HepG2 (cell line): ENCODE data around the gene HDLBP. TPM values are rescaled to one million over a fixed set of nuclear protein-coding genes. Genes with fewer than 3 reads are reported as not detected.
A peak's percentile ranks its signal among the peaks of the same experiment; 100 is the strongest.

Experiments used
- AHDC1 ChIP-seq: sonication (generic); formaldehyde crosslinking; IDR thresholded peaks from 2 replicates; pipeline ENCODE4 v1.5.1; 2020; ENCODE audit warnings: mild to moderate bottlenecking, missing genetic modification reagents, borderline replicate concordance
- ETV6 ChIP-seq: sonication (generic); formaldehyde crosslinking; conservative IDR thresholded peaks from 2 replicates; pipeline ENCODE4 v1.4.0; 2020; ENCODE audit warnings: missing genetic modification reagents
- FOXP1 ChIP-seq, 2 experiments: fragments of 450-650 bp in 1 of 2; IDR thresholded peaks; 2 replicates each; pipeline ENCODE4 v1.6.1; 2017 to 2018; ENCODE audit warnings: antibody characterized with exemption in 1 of 2
- GTF3A ChIP-seq: sonication (generic); formaldehyde crosslinking; conservative IDR thresholded peaks from 2 replicates; pipeline ENCODE4 v1.4.0; 2020; ENCODE audit warnings: mild to moderate bottlenecking, missing genetic modification reagents
- HOXA9 ChIP-seq: sonication (generic); formaldehyde crosslinking; IDR thresholded peaks from 2 replicates; pipeline ENCODE4 v1.8.1; 2022; ENCODE audit warnings: missing genetic modification reagents, mild to moderate bottlenecking, moderate library complexity, borderline replicate concordance
- ISL2 ChIP-seq: sonication (generic); formaldehyde crosslinking; IDR thresholded peaks from 2 replicates; pipeline ENCODE4 v1.5.0; 2020; ENCODE audit warnings: missing genetic modification reagents
- NPAS2 ChIP-seq: sonication (generic); formaldehyde crosslinking; IDR thresholded peaks from 2 replicates; pipeline ENCODE4 v1.8.0; 2022; ENCODE audit warnings: mild to moderate bottlenecking, missing genetic modification reagents, borderline replicate concordance
- SMYD3 ChIP-seq: sonication (generic); formaldehyde crosslinking; IDR thresholded peaks from 2 replicates; pipeline ENCODE4 v1.8.1; 2023; ENCODE audit warnings: mild to moderate bottlenecking, missing genetic modification reagents
- SPEN ChIP-seq: sonication (generic); formaldehyde crosslinking; IDR thresholded peaks from 2 replicates; pipeline ENCODE4 v1.5.1; 2020; ENCODE audit warnings: low read depth, mild to moderate bottlenecking, missing genetic modification reagents
- ZNF33A ChIP-seq: sonication (generic); formaldehyde crosslinking; IDR thresholded peaks from 2 replicates; pipeline ENCODE4 v1.5.1; 2020; ENCODE audit warnings: missing genetic modification reagents, mild to moderate bottlenecking, moderate library complexity, borderline replicate concordance
- ZNF44 ChIP-seq: sonication (generic); formaldehyde crosslinking; IDR thresholded peaks from 2 replicates; pipeline ENCODE4 v1.5.1; 2020; ENCODE audit warnings: mild to moderate bottlenecking, missing genetic modification reagents
- ZNF781 ChIP-seq: sonication (generic); formaldehyde crosslinking; IDR thresholded peaks from 2 replicates; pipeline ENCODE4 v1.5.1; 2020; ENCODE audit warnings: borderline replicate concordance, mild to moderate bottlenecking, missing genetic modification reagents; ENCODE audit errors: not compliant biosample characterization
- ZSCAN29 ChIP-seq: sonication (generic); formaldehyde crosslinking; conservative IDR thresholded peaks from 2 replicates; pipeline ENCODE4 v1.4.0; 2020; ENCODE audit warnings: mild to moderate bottlenecking, missing genetic modification reagents
- polyA plus RNA-seq, 8 experiments: library from polyadenylated mRNA; depleted of rRNA in 3 of 8; stranded (reverse) in 7 of 8; unstranded in 1 of 8; fragments of >200 nt; fragmentation: Illumina TruSeq in 4 of 8; extraction: Trizol in 4 of 8; gene quantifications; 2 replicates each; pipeline versions ENCODE4 v1.2.1 to v1.2.3, GENCODE V29; 2011 to 2016; ENCODE audit warnings: low read depth in 4 of 8, missing spikeins in 1 of 8, mixed read lengths in 1 of 8; ENCODE audit not compliant: insufficient read depth in 1 of 8
- total RNA-seq, 5 experiments: library from RNA; depleted of rRNA; stranded (reverse); fragments of >200 nt; fragmentation: Illumina TruSeq; extraction: Trizol; gene quantifications; 2 replicates each; pipeline ENCODE4 v1.2.3, GENCODE V29; 2016; ENCODE audit warnings: low read depth in 1 of 5
- TF ChIP-seq, protein P1 (sequence below): sonication (generic); formaldehyde crosslinking; IDR thresholded peaks from 2 replicates; pipeline ENCODE4 v1.9.0; 2021; ENCODE audit warnings: missing genetic modification reagents, mild to moderate bottlenecking, borderline replicate concordance
- TF ChIP-seq, protein P2 (sequence below): sonication (generic); formaldehyde crosslinking; conservative IDR thresholded peaks from 2 replicates; pipeline ENCODE4 v1.8.1; 2023; ENCODE audit warnings: missing genetic modification reagents
- TF ChIP-seq, protein P3 (sequence below): sonication (generic); formaldehyde crosslinking; IDR thresholded peaks from 2 replicates; pipeline ENCODE4 v1.4.0; 2020; ENCODE audit warnings: missing genetic modification reagents
- TF ChIP-seq, protein P4 (sequence below): sonication (generic); formaldehyde crosslinking; IDR thresholded peaks from 2 replicates; pipeline ENCODE4 v1.4.0; 2020; ENCODE audit warnings: missing genetic modification reagents

HDLBP gene
- total and polyA plus RNA-seq, 2 of the 13 experiments (the other 11 are each of a cell fraction or from before 2014, with no cell fraction given), result 464 to 707 TPM

GRCh38 chr2:241351640-241352031 lies 36.2 kb upstream of the HDLBP start (continued):
- TF ChIP-seq, protein P1, sequence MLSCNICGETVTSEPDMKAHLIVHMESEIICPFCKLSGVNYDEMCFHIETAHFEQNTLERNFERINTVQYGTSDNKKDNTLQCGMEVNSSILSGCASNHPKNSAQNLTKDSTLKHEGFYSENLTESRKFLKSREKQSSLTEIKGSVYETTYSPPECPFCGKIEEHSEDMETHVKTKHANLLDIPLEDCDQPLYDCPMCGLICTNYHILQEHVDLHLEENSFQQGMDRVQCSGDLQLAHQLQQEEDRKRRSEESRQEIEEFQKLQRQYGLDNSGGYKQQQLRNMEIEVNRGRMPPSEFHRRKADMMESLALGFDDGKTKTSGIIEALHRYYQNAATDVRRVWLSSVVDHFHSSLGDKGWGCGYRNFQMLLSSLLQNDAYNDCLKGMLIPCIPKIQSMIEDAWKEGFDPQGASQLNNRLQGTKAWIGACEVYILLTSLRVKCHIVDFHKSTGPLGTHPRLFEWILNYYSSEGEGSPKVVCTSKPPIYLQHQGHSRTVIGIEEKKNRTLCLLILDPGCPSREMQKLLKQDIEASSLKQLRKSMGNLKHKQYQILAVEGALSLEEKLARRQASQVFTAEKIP, result no peak
- TF ChIP-seq ISL2, result peak; percentile 67; the same call in 1 of the 2 replicates
- TF ChIP-seq SMYD3, result 0 out of 2 replicates have a peak, but pooled peaks have one; percentile 45
- no peak for TF ChIP-seq ZSCAN29
- 0 out of 2 replicates have a peak, but pooled peaks have one; percentile 16 for TF ChIP-seq FOXP1 (IDR thresholded peaks at IDR 0.05)
- TF ChIP-seq FOXP1 (CRISPR knock-in tag; IDR thresholded peaks at IDR 0.05), result peak; percentile 91
- TF ChIP-seq SPEN (CRISPR knock-in tag), result no peak
- TF ChIP-seq ZNF781, result no peak
- peak; percentile 42; the same call in 1 of the 2 replicates for TF ChIP-seq AHDC1 (CRISPR knock-in tag)
- TF ChIP-seq ETV6 (CRISPR knock-in tag), result no peak
- no peak for TF ChIP-seq HOXA9 (CRISPR knock-in tag)
- no peak for TF ChIP-seq ZNF33A (CRISPR knock-in tag)
- TF ChIP-seq NPAS2 (CRISPR knock-in tag), result no peak
- no peak for TF ChIP-seq GTF3A (CRISPR knock-in tag)
- TF ChIP-seq, protein P2, sequence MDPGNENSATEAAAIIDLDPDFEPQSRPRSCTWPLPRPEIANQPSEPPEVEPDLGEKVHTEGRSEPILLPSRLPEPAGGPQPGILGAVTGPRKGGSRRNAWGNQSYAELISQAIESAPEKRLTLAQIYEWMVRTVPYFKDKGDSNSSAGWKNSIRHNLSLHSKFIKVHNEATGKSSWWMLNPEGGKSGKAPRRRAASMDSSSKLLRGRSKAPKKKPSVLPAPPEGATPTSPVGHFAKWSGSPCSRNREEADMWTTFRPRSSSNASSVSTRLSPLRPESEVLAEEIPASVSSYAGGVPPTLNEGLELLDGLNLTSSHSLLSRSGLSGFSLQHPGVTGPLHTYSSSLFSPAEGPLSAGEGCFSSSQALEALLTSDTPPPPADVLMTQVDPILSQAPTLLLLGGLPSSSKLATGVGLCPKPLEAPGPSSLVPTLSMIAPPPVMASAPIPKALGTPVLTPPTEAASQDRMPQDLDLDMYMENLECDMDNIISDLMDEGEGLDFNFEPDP (CRISPR knock-in tag), result no peak
- TF ChIP-seq ZNF44 (CRISPR knock-in tag), result no peak
- TF ChIP-seq, protein P3, sequence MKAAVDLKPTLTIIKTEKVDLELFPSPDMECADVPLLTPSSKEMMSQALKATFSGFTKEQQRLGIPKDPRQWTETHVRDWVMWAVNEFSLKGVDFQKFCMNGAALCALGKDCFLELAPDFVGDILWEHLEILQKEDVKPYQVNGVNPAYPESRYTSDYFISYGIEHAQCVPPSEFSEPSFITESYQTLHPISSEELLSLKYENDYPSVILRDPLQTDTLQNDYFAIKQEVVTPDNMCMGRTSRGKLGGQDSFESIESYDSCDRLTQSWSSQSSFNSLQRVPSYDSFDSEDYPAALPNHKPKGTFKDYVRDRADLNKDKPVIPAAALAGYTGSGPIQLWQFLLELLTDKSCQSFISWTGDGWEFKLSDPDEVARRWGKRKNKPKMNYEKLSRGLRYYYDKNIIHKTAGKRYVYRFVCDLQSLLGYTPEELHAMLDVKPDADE (CRISPR knock-in tag), result no peak
- TF ChIP-seq, protein P4, sequence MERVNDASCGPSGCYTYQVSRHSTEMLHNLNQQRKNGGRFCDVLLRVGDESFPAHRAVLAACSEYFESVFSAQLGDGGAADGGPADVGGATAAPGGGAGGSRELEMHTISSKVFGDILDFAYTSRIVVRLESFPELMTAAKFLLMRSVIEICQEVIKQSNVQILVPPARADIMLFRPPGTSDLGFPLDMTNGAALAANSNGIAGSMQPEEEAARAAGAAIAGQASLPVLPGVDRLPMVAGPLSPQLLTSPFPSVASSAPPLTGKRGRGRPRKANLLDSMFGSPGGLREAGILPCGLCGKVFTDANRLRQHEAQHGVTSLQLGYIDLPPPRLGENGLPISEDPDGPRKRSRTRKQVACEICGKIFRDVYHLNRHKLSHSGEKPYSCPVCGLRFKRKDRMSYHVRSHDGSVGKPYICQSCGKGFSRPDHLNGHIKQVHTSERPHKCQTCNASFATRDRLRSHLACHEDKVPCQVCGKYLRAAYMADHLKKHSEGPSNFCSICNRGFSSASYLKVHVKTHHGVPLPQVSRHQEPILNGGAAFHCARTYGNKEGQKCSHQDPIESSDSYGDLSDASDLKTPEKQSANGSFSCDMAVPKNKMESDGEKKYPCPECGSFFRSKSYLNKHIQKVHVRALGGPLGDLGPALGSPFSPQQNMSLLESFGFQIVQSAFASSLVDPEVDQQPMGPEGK (CRISPR knock-in tag), result peak; percentile 18; the same call in 1 of the 2 replicates
